Parathyroid adenoma (tissue), 2 donors: ENCODE results near the gene PGPEP1.
A peak's percentile ranks its signal among the peaks of the same experiment; 100 is the strongest.

ENCODE experiments used
- H2AFZ ChIP-seq: fragments of 300-600 bp; sonication (generic); one replicate; pipeline ENCODE4 v1.7.0; 2017; ENCODE audit warnings: antibody characterized with exemption, mild to moderate bottlenecking
- H3K27ac ChIP-seq: fragments of 300-600 bp; sonication (generic); one replicate; pipeline ENCODE4 v1.7.0; 2017
- H3K27me3 ChIP-seq: fragments of 300-600 bp; sonication (generic); one replicate; pipeline ENCODE4 v1.7.0; 2017; ENCODE audit warnings: low read length; ENCODE audit not compliant: control insufficient read depth, insufficient read depth
- H3K36me3 ChIP-seq: fragments of 300-600 bp; sonication (generic); one replicate; pipeline ENCODE4 v1.7.0; 2017; ENCODE audit warnings: low read length; ENCODE audit not compliant: control insufficient read depth, insufficient read depth
- H3K4me1 ChIP-seq: fragments of 300-600 bp; sonication (generic); one replicate; pipeline ENCODE4 v1.7.0; 2017; ENCODE audit warnings: control low read depth
- H3K4me2 ChIP-seq: fragments of 300-600 bp; sonication (generic); one replicate; pipeline ENCODE4 v1.7.0; 2017; ENCODE audit warnings: low read length
- H3K4me3 ChIP-seq: fragments of 300-600 bp; sonication (generic); one replicate; pipeline ENCODE4 v1.7.0; 2017; ENCODE audit warnings: low read depth, low read length
- H3K79me2 ChIP-seq: fragments of 300-600 bp; sonication (generic); one replicate; pipeline ENCODE4 v1.7.0; 2017; ENCODE audit warnings: control low read depth
- H3K9ac ChIP-seq: fragments of 300-600 bp; sonication (generic); one replicate; pipeline ENCODE4 v1.7.0; 2017; ENCODE audit warnings: mild to moderate bottlenecking
- H3K9me3 ChIP-seq: fragments of 300-600 bp; sonication (generic); one replicate; pipeline ENCODE4 v1.7.0; 2017; ENCODE audit warnings: low read length; ENCODE audit not compliant: control insufficient read depth
- CTCF ChIP-seq: fragments of 300-600 bp; sonication (generic); IDR thresholded peaks from one replicate; pipeline ENCODE4 v1.7.0; 2017; ENCODE audit warnings: antibody characterized with exemption, mild to moderate bottlenecking
- donor health status: primary hyperparathyroidism.

The PGPEP1 gene

GRCh38 chr19:18340990-18341868, 831 bp downstream of the PGPEP1 start:
- Histone ChIP-seq H3K27me3 (no peaks in the 10 kb centered on the region), H3K27ac (peak overlapping the region; percentile 71), H3K4me2 (peak overlapping the region; percentile 95), H3K9me3 (no peaks in the 10 kb centered on the region), H2AFZ (peak overlapping the region; percentile 75), H3K4me1 (peaks cover 11% of the 10 kb centered on the region), H3K9ac (peak overlapping the region; percentile 81), H3K79me2 (no peaks in the 10 kb centered on the region), H3K36me3 (no peaks in the 10 kb centered on the region), H3K4me3 (peak overlapping the region; percentile 73)
- peak; percentile 8 for TF ChIP-seq CTCF

- Histone ChIP-seq H3K9me3 (no peaks in the 10 kb centered on the region), H3K79me2 (no peaks in the 10 kb centered on the region), H3K4me1 (peaks cover 11% of the 10 kb centered on the region), H3K27ac (no peak overlapping the region), H3K4me2 (no peak overlapping the region), H3K27me3 (no peaks in the 10 kb centered on the region), H3K9ac (no peak overlapping the region), H3K36me3 (no peaks in the 10 kb centered on the region), H2AFZ (no peak overlapping the region), H3K4me3 (no peak overlapping the region)
- no peak for TF ChIP-seq CTCF
Observed at GRCh38 chr19:18342090-18342632, 1.8 kb downstream of the PGPEP1 start.

GRCh38 chr19:18344582-18344950, 4.2 kb downstream of the PGPEP1 start:
- Histone ChIP-seq H3K4me2 (no peak overlapping the region), H3K36me3 (no peaks in the 10 kb centered on the region), H3K4me3 (no peak overlapping the region), H3K4me1 (peaks cover 11% of the 10 kb centered on the region), H3K27ac (no peak overlapping the region), H2AFZ (no peak overlapping the region), H3K79me2 (no peaks in the 10 kb centered on the region), H3K27me3 (no peaks in the 10 kb centered on the region), H3K9me3 (no peaks in the 10 kb centered on the region), H3K9ac (no peak overlapping the region)
- TF ChIP-seq CTCF, result no peak

GRCh38 chr19:18345296-18345695, 4.9 kb downstream of the PGPEP1 start:
- Histone ChIP-seq H3K36me3 (no peaks in the 10 kb centered on the region), H2AFZ (no peak overlapping the region), H3K4me1 (peaks cover 5% of the 10 kb centered on the region), H3K9me3 (no peaks in the 10 kb centered on the region), H3K4me2 (no peak overlapping the region), H3K4me3 (no peak overlapping the region), H3K27ac (no peak overlapping the region), H3K79me2 (no peaks in the 10 kb centered on the region), H3K27me3 (no peaks in the 10 kb centered on the region), H3K9ac (no peak overlapping the region)
- TF ChIP-seq CTCF, result no peak

- Histone ChIP-seq H3K27me3 (no peaks in the 10 kb centered on the region), H3K79me2 (no peaks in the 10 kb centered on the region), H3K4me1 (peaks cover 5% of the 10 kb centered on the region), H3K4me2 (no peak overlapping the region), H3K36me3 (no peaks in the 10 kb centered on the region), H3K27ac (no peak overlapping the region), H2AFZ (no peak overlapping the region), H3K9me3 (no peaks in the 10 kb centered on the region), H3K4me3 (no peak overlapping the region), H3K9ac (no peak overlapping the region)
- TF ChIP-seq CTCF, result no peak
Observed at GRCh38 chr19:18346091-18346490, 5.7 kb downstream of the PGPEP1 start.
